ENCODE results near the gene TECR.
"Not testable (repeated sequence)": the region's sequence is repeated elsewhere in the genome, so short reads cannot be mapped to it uniquely, and the experiment has no call there.

The TECR gene

DNA sequence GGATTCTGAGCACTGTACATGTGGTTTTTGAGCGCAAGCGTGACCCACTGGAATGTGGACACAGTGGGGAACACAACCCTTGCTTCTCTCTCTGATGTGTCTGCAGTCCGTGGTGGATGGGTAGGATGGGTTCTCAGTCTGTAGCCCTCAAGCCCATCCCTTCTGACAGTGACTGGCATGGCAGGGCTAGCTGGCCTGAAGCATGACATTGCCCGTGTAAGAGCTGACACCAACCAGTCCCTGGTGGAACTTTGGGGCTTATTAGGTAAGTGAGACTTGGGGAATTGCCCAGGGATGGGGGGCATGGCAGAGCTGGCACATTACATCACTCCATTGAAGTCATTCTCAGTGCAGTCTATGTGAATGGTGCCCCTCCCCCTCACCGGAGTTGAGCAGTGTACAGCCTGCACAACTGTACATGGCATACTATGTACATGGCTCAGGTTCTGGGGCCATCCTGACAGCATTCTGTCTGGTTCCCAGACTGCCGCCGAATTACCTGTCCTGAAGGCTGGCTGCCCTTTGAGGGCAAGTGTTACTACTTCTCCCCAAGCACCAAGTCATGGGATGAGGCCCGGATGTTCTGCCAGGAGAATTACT, 70.3 kb downstream of the TECR start:
- DNase-seq = no peak

GRCh38 chr19:14603990-14604387, 74.6 kb downstream of the TECR start:
- DNase-seq = no peak

- no peak for DNase-seq
Measured at GRCh38 chr19:14606627-14607026, 77.2 kb downstream of the TECR start.

GRCh38 chr19:14611051-14611450, 81.7 kb downstream of the TECR start:
- DNase-seq = no peak

GRCh38 chr19:14612242-14612641, 82.8 kb downstream of the TECR start:
- DNase-seq = not testable (repeated sequence)

- no peak for DNase-seq
Measured at GRCh38 chr19:14612657-14613056, 83.3 kb downstream of the TECR start.

GRCh38 chr19:14613399-14614098, 84.2 kb downstream of the TECR start:
- DNase-seq = not testable (repeated sequence)

DNA sequence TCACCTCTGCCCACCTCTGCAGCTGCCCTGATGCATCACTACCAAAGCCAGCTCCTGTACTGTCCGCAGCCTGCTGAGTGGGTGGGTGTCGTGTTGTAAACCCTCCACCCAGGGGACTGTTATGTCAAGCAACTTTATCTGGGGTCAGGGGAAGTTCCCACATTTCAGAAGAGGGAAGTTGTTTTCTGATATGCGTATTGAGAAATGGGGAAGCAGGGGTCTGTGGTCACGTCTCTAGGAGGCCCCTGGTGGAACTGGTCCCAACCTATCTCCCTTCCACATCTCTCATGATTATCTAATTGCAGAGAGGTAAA, 84.7 kb downstream of the TECR start:
- DNase-seq = no peak

Measured in SHP77 treated with DMSO at 0.1 percent for 48 hours (cell line).